Lower lobe of right lung (tissue), 2 donors: Measurements from ENCODE around the gene ZMAT1. TPM values are rescaled to one million over a fixed set of nuclear protein-coding genes. Genes with fewer than 3 reads are reported as not detected.
"Not testable (repeated sequence)": the region's sequence is repeated elsewhere in the genome, so short reads cannot be mapped to it uniquely, and the experiment has no call there.

Source experiments
- ATAC-seq, 2 donors: fragments of 200-7000 bp; cut with Tn5 transposase; one replicate each; pipeline ENCODE4 v1.9.1; 2020 to 2022; ENCODE audit warnings: mild to moderate bottlenecking in 2 of 2, moderate library complexity in 2 of 2
- DNase-seq: peaks from one replicate; pipeline ENCODE4 v3.0.0-alpha.2; 2020
- H3K27ac ChIP-seq: fragments of 200-600 bp; one replicate; pipeline ENCODE4 v1.8.0; 2022
- H3K27me3 ChIP-seq: fragments of 200-600 bp; one replicate; pipeline ENCODE4 v1.8.0; 2022; ENCODE audit warnings: low read depth
- H3K36me3 ChIP-seq: fragments of 200-600 bp; one replicate; pipeline ENCODE4 v1.8.0; 2022; ENCODE audit warnings: mild to moderate bottlenecking
- H3K4me1 ChIP-seq: fragments of 200-600 bp; one replicate; pipeline ENCODE4 v1.8.0; 2022
- H3K4me3 ChIP-seq: fragments of 200-600 bp; one replicate; pipeline ENCODE4 v1.8.0; 2022; ENCODE audit warnings: mild to moderate bottlenecking
- H3K9me3 ChIP-seq: fragments of 200-600 bp; one replicate; pipeline ENCODE4 v1.8.0; 2022
- intact Hi-C: fragments of 100-400 bp; cut with DNase I; formaldehyde crosslinking; loops from one replicate; pipeline ENCODE4 v1.11.0; 2022
- long read RNA-seq: library from polyadenylated mRNA; unstranded; transcript quantifications from one replicate; pipeline ENCODE4 v2.0.0, GENCODE V29; 2021
- total RNA-seq: library from RNA; stranded (reverse); fragmentation: NEBNext Ultra II Directional; extraction: Animal tissue kit (Norgen Biotek cat#: 25700); gene quantifications from one replicate; pipeline ENCODE4 v1.2.1, GENCODE V29; 2021
- TF ChIP-seq, protein P1 (sequence below): fragments of 200-600 bp; IDR thresholded peaks from one replicate; pipeline ENCODE4 v1.8.0; 2022; ENCODE audit warnings: antibody characterized with exemption, mild to moderate bottlenecking
- donor health status: DM: no; HTN: yes; CAD: no; lungs with severe emphysema.

The ZMAT1 gene
- 10.0 TPM for total RNA-seq
- long read RNA-seq, partial matches to known transcripts, result 0 of 5 reads
- long read RNA-seq, other reads (novel, unspliced or antisense), result 4 of 5 reads

DNA sequence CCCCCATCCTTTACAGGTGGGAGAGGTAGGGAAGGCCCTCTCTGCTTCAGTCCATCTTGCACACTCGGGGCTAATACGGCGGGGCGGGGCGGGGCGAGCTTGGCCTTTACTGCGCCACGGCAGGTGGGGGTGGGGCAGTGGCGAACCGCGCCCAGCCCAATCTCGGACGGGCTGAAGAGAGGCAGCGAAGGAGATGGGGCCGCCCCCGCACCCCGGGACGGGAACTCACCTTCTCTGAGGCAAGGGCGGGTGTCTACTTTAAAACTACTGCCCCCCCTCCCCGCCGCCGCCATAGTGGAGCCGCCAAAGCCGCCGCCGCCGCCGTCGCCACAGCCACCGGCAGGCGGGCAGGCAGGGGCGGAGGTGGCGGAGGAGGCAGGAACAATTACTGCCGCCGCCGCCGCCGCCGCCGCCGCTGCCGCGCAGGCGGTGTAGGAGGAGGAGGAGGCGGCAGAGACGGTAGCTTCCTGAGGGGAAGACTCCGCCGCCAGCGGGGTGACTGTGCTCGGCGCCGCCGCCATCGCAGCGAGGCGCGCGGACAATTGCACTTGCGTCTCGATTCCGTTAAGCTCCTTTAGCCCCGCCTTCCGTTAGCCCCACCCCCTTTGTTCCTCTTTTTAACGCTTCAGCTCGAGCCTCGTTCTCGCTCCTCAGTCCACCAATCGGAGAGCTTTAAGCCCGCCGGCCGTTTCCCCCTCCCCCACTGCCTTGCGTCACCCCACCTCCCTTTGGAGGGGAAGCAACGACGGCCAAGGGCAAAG lies at the start of gene ZMAT1:
Gene ZMAT1, minus strand, starts transcription at position 540 of the 761 bp plus-strand sequence. Its CDS starts 19 bp downstream, at position 521.
- Histone ChIP-seq H3K4me1 (no peaks in the 10 kb centered on the region), H3K36me3 (no peaks in the 10 kb centered on the region), H3K4me3 (peak within 1 kb of the TSS; percentile 62), H3K27me3 (no peaks in the 10 kb centered on the region), H3K27ac (peak within 1 kb of the TSS; percentile 96), H3K9me3 (no peaks in the 10 kb centered on the region)
- DNase-seq, result peak; percentile 96
- peak; percentile 97 to 99 for ATAC-seq
- intact Hi-C loops, result no loop called here
- TF ChIP-seq, protein P1, sequence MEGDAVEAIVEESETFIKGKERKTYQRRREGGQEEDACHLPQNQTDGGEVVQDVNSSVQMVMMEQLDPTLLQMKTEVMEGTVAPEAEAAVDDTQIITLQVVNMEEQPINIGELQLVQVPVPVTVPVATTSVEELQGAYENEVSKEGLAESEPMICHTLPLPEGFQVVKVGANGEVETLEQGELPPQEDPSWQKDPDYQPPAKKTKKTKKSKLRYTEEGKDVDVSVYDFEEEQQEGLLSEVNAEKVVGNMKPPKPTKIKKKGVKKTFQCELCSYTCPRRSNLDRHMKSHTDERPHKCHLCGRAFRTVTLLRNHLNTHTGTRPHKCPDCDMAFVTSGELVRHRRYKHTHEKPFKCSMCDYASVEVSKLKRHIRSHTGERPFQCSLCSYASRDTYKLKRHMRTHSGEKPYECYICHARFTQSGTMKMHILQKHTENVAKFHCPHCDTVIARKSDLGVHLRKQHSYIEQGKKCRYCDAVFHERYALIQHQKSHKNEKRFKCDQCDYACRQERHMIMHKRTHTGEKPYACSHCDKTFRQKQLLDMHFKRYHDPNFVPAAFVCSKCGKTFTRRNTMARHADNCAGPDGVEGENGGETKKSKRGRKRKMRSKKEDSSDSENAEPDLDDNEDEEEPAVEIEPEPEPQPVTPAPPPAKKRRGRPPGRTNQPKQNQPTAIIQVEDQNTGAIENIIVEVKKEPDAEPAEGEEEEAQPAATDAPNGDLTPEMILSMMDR, result no peak

DNA sequence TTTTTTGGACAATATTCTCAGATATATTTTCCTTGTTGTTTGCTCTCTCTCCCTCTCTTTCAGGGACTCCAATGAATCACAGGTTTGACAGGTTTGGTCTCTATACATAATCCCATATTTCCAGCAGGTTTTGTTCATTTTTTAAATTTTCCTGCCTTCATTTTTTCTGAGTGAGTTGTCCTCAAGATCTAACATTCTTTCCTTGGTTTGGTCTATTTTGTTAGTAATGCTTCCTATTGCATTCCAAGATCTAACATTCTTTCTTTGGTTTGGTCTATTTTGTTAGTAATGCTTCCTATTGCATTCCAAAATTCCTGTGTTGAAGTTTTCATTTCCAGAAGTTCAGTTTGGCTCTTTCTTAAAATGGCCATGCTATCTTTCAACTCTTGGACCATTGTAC lies 45.3 kb upstream of the ZMAT1 start:
- ATAC-seq (no peak), DNase-seq (no peak)
- no peaks in the 10 kb centered on the region for H3K9me3 ChIP-seq
- no peak overlapping the region for H3K27ac ChIP-seq
- no peaks in the 10 kb centered on the region for H3K4me1 ChIP-seq
- no peaks in the 10 kb centered on the region for H3K27me3 ChIP-seq
- intact Hi-C loops, result no loop called here
- no peak overlapping the region for H3K4me3 ChIP-seq
- TF ChIP-seq, protein P1, result no peak
- no peaks in the 10 kb centered on the region for H3K36me3 ChIP-seq

- H3K9me3 ChIP-seq, result no peaks in the 10 kb centered on the region
- H3K4me3 ChIP-seq, result no peak overlapping the region
- ATAC-seq (no peak), DNase-seq (no peak)
- TF ChIP-seq, protein P1, result no peak
- H3K4me1 ChIP-seq, result no peaks in the 10 kb centered on the region
- H3K27ac ChIP-seq, result no peak overlapping the region
- H3K27me3 ChIP-seq, result no peaks in the 10 kb centered on the region
- H3K36me3 ChIP-seq, result no peaks in the 10 kb centered on the region
- intact Hi-C loops, result no loop called here
These were observed 41.2 kb upstream of the ZMAT1 start for GRCh38 chrX:101973066-101973465.

GRCh38 chrX:101964923-101965539 lies 33.2 kb upstream of the ZMAT1 start:
- H3K36me3 ChIP-seq, H3K4me3 ChIP-seq, H3K27me3 ChIP-seq, H3K4me1 ChIP-seq, DNase-seq, H3K9me3 ChIP-seq, intact Hi-C loops, H3K27ac ChIP-seq, ATAC-seq: not testable (repeated sequence)

DNA sequence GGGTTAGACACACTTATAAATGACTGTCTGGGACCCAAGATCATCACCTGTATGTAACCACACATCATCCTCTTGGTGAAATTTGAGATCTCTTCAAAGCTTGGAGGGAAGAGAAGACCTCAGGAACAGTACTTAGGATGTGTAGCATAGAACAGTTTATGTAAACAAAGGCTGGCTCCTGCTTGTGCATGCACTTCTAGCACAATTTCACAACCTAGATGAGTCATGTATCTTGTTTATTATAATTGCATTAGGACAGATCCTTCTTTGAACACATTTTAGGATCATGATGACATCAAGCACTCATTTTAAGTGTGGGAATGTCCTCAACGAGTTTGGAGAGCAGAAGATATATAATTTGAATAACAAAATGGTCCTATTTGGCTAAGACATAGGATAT lies 26.3 kb upstream of the ZMAT1 start:
- ATAC-seq (no peak), DNase-seq (no peak)
- no peak overlapping the region for H3K4me3 ChIP-seq
- intact Hi-C loops, result no loop called here
- H3K9me3 ChIP-seq, result no peaks in the 10 kb centered on the region
- TF ChIP-seq, protein P1, result no peak
- H3K36me3 ChIP-seq, result no peaks in the 10 kb centered on the region
- no peaks in the 10 kb centered on the region for H3K27me3 ChIP-seq
- H3K27ac ChIP-seq, result no peak overlapping the region
- H3K4me1 ChIP-seq, result no peaks in the 10 kb centered on the region

- Histone ChIP-seq H3K27me3 (no peaks in the 10 kb centered on the region), H3K4me3 (no peak overlapping the region), H3K4me1 (no peaks in the 10 kb centered on the region), H3K27ac (no peak overlapping the region), H3K36me3 (no peaks in the 10 kb centered on the region), H3K9me3 (no peaks in the 10 kb centered on the region)
- DNase-seq (no peak), ATAC-seq (no peak)
- TF ChIP-seq, protein P1, result no peak
- intact Hi-C loops, result no loop called here
These were observed 25.3 kb upstream of the ZMAT1 start for GRCh38 chrX:101957174-101957573.
